Measurements from ENCODE around the gene LTB4R2.

- no peak for TF ChIP-seq CTCF (IDR thresholded peaks at IDR 0.05)
- TF ChIP-seq EP300 (IDR thresholded peaks at IDR 0.05) = no peak
- TF ChIP-seq POLR2A (IDR thresholded peaks at IDR 0.05) = no peak
- TF ChIP-seq POLR2AphosphoS5 (IDR thresholded peaks at IDR 0.05) = no peak
Observed at GRCh38 chr14:24325963-24326362, 16.0 kb downstream of the LTB4R2 start.

Measured in sigmoid colon (tissue), 4 donors.